ENCODE data around the gene SLC41A3. TPM values are rescaled to one million over a fixed set of nuclear protein-coding genes. Genes with fewer than 3 reads are reported as not detected.

Gene SLC41A3
- polyA plus RNA-seq, 2 of the 4 experiments (the other 2 are of a cell fraction): 18.9 to 24.2 TPM

DNA sequence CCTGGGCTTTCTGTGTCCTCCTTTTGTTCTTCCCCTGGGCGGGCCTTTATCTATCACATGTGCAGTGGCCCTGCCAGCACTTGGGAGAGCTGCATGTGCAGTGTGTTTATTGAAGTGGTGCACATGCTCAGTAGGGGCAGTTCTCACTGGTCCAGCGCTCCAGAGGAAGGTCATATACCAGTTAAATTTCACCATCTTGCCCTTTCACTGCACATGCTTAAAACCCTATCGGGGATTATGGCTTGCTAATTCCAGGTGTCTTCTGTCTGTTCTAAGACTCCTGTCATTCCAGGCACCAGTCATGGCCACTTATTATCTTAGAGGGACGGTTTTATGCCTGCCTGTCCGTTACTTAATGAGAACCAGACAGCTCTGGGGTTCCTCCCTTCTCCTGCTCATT lies 62.7 kb downstream of the SLC41A3 start:
- ATAC-seq (no peak), DNase-seq (ENCODE audit: low read depth in 1 of 2, low spot score in 1 of 2) (no peak), FAIRE-seq (no peak)
- Histone ChIP-seq H3K4me2 (no peak overlapping the region), H3K27ac (no peak overlapping the region), H3K9me3 (no peaks in the 10 kb centered on the region), H3K4me1 (no peaks in the 10 kb centered on the region), H3K4me3 (no peak overlapping the region)
- TF ChIP-seq ZC3H11A (IDR thresholded peaks at IDR 0.05) (no peak), RNF2 (IDR thresholded peaks at IDR 0.05; ENCODE audit: borderline replicate concordance, low read depth) (no peak), NPAS2 (CRISPR knock-in tag; IDR thresholded peaks at IDR 0.05; ENCODE audit: borderline replicate concordance) (no peak), HDAC2 (IDR thresholded peaks at IDR 0.05) (no peak)
- ChIA-PET CTCF (no interaction called here), POLR2A (no interaction called here)
- WGBS (ENCODE audit: missing lambda C conversion rate): 71% methylated on average over 4 of the region's 5 CpGs

DNA sequence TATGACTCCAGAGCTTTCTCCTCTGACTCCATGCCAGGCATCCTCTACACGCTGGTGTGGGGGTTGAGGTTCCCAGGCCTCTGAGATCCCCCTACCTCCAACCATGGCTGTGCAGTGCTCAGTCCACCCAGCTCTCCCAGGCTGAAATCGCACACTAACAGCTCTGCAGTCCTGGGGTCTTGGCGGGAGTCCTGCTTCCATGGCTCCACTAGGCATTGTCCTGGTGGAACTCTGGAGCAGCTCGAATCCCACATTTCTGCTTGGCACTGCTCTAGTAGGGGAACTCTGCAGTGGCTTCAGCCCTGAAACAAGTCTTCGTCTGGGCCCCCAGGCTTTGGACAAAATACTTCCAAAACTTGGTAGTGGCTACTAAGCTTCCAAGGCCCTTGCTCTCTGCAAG lies 64.2 kb downstream of the SLC41A3 start:
- ChIA-PET CTCF (no interaction called here), POLR2A (no interaction called here)
- 93% methylated on average over 3 of the region's 5 CpGs for WGBS (ENCODE audit: missing lambda C conversion rate)
- H3K4me1 ChIP-seq: no peaks in the 10 kb centered on the region
- no peak for FAIRE-seq
- TF ChIP-seq HOXA7 (CRISPR knock-in tag; IDR thresholded peaks at IDR 0.05) (no peak), TP53 (CRISPR knock-in tag; IDR thresholded peaks at IDR 0.05) (no peak), BCL3 (IDR thresholded peaks at IDR 0.05) (no peak), CBX8 (IDR thresholded peaks at IDR 0.05) (no peak), PHF8 (IDR thresholded peaks at IDR 0.05; ENCODE audit: borderline replicate concordance, low read depth) (no peak), ZSCAN20 (CRISPR knock-in tag; IDR thresholded peaks at IDR 0.05) (no peak), RNF2 (IDR thresholded peaks at IDR 0.05; ENCODE audit: borderline replicate concordance, low read depth) (no peak), PBX3 (IDR thresholded peaks at IDR 0.05) (no peak), KDM1A (IDR thresholded peaks at IDR 0.05; ENCODE audit: low read depth) (no peak), FOSL2 (IDR thresholded peaks at IDR 0.05) (no peak), FOSL2 (CRISPR knock-in tag; IDR thresholded peaks at IDR 0.05) (no peak), HOXB13 (CRISPR knock-in tag; IDR thresholded peaks at IDR 0.05; ENCODE audit: low read depth) (no peak), ZNF302 (CRISPR knock-in tag; IDR thresholded peaks at IDR 0.05) (no peak), ESRRA (IDR thresholded peaks at IDR 0.05; ENCODE audit: borderline replicate concordance, low read length) (no peak), TFCP2L1 (CRISPR knock-in tag; IDR thresholded peaks at IDR 0.05) (no peak)
- TF ChIP-seq, protein P1, sequence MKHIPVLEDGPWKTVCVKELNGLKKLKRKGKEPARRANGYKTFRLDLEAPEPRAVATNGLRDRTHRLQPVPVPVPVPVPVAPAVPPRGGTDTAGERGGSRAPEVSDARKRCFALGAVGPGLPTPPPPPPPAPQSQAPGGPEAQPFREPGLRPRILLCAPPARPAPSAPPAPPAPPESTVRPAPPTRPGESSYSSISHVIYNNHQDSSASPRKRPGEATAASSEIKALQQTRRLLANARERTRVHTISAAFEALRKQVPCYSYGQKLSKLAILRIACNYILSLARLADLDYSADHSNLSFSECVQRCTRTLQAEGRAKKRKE (CRISPR knock-in tag; IDR thresholded peaks at IDR 0.05; ENCODE audit: low read depth): no peak
- TF ChIP-seq, protein P2, sequence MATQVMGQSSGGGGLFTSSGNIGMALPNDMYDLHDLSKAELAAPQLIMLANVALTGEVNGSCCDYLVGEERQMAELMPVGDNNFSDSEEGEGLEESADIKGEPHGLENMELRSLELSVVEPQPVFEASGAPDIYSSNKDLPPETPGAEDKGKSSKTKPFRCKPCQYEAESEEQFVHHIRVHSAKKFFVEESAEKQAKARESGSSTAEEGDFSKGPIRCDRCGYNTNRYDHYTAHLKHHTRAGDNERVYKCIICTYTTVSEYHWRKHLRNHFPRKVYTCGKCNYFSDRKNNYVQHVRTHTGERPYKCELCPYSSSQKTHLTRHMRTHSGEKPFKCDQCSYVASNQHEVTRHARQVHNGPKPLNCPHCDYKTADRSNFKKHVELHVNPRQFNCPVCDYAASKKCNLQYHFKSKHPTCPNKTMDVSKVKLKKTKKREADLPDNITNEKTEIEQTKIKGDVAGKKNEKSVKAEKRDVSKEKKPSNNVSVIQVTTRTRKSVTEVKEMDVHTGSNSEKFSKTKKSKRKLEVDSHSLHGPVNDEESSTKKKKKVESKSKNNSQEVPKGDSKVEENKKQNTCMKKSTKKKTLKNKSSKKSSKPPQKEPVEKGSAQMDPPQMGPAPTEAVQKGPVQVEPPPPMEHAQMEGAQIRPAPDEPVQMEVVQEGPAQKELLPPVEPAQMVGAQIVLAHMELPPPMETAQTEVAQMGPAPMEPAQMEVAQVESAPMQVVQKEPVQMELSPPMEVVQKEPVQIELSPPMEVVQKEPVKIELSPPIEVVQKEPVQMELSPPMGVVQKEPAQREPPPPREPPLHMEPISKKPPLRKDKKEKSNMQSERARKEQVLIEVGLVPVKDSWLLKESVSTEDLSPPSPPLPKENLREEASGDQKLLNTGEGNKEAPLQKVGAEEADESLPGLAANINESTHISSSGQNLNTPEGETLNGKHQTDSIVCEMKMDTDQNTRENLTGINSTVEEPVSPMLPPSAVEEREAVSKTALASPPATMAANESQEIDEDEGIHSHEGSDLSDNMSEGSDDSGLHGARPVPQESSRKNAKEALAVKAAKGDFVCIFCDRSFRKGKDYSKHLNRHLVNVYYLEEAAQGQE (IDR thresholded peaks at IDR 0.05): no peak
- ATAC-seq: no peak
- no peak overlapping the region for H3K4me2 ChIP-seq
- H3K27ac ChIP-seq: no peak overlapping the region
- H3K4me3 ChIP-seq: no peak overlapping the region
- no peak for DNase-seq (ENCODE audit: low read depth in 1 of 2, low spot score in 1 of 2)
- no peaks in the 10 kb centered on the region for H3K9me3 ChIP-seq
